K562 (cell line): ENCODE results near the gene SUPT7L. TPM values are rescaled to one million over a fixed set of nuclear protein-coding genes. Genes with fewer than 3 reads are reported as not detected.
A peak's percentile ranks its signal among the peaks of the same experiment; 100 is the strongest.

ENCODE experiments used
- CCAR2 ChIP-seq: fragments of 200-400 bp; formaldehyde crosslinking; IDR thresholded peaks from 2 replicates; pipeline ENCODE4 v1.6.1; 2017; ENCODE audit warnings: mild to moderate bottlenecking, low read depth, low read length
- FIP1L1 ChIP-seq: fragments of 200-400 bp; formaldehyde crosslinking; IDR thresholded peaks from 2 replicates; pipeline ENCODE4 v1.6.1; 2018; ENCODE audit warnings: mild to moderate bottlenecking, low read depth, low read length; ENCODE audit not compliant: poor library complexity, severe bottlenecking
- GTF2A2 ChIP-seq: IDR thresholded peaks from 2 replicates; pipeline ENCODE4 v1.6.1; 2016; ENCODE audit warnings: mild to moderate bottlenecking, missing genetic modification characterization, missing compliant biosample characterization
- MEF2D ChIP-seq: conservative IDR thresholded peaks from 2 replicates; pipeline ENCODE4 v1.6.1; 2016; ENCODE audit warnings: low read depth, missing genetic modification characterization, missing compliant biosample characterization
- MGA ChIP-seq: fragments of 450-650 bp; IDR thresholded peaks from 2 replicates; pipeline ENCODE4 v1.6.1; 2016; ENCODE audit warnings: mild to moderate bottlenecking, moderate library complexity
- MITF ChIP-seq: IDR thresholded peaks from 2 replicates; pipeline ENCODE4 v1.6.1; 2014; ENCODE audit warnings: antibody characterized with exemption
- MYC ChIP-seq, 2 experiments: fragments of 250-450 bp in 1 of 2; sonication (Bioruptor Pico) in 1 of 2; IDR thresholded peaks; 2 replicates each; pipeline versions ENCODE4 v1.5.1 to v1.6.1; 2012 to 2021; ENCODE audit warnings: low read depth in 2 of 2, borderline replicate concordance in 1 of 2, improper control_type of control experiment in 1 of 2, low read length in 1 of 2, mild to moderate bottlenecking in 1 of 2, moderate library complexity in 1 of 2
- NCOA4 ChIP-seq: fragments of 450-650 bp; IDR thresholded peaks from 2 replicates; pipeline ENCODE4 v1.6.1; 2018; ENCODE audit warnings: mild to moderate bottlenecking; ENCODE audit not compliant: partially characterized antibody
- NCOA6 ChIP-seq: fragments of 450-650 bp; IDR thresholded peaks from 2 replicates; pipeline ENCODE4 v1.6.1; 2017; ENCODE audit warnings: mild to moderate bottlenecking
- SMARCB1 ChIP-seq: IDR thresholded peaks from 2 replicates; pipeline ENCODE4 v1.6.1; 2011; ENCODE audit warnings: improper control_type of control experiment, low read depth; ENCODE audit not compliant: insufficient read length
- SNRNP70 ChIP-seq: fragments of 200-400 bp; formaldehyde crosslinking; optimal IDR thresholded peaks from 2 replicates; pipeline ENCODE3; 2017; ENCODE audit warnings: low read depth, low read length
- ZNF354B ChIP-seq: fragments of 250-450 bp; sonication (Bioruptor Pico); IDR thresholded peaks from 2 replicates; pipeline ENCODE4 v1.4.0; 2020
- ZNF699 ChIP-seq: fragments of 250-450 bp; sonication (Bioruptor Pico); IDR thresholded peaks from 2 replicates; pipeline ENCODE4 v1.8.0; 2021; ENCODE audit warnings: mild to moderate bottlenecking, moderate library complexity; ENCODE audit not compliant: insufficient replicate concordance
- ZNF780A ChIP-seq: fragments of 250-450 bp; sonication (Bioruptor Pico); IDR thresholded peaks from 2 replicates; pipeline ENCODE4 v1.5.0; 2021; ENCODE audit warnings: mild to moderate bottlenecking
- polyA plus RNA-seq, 8 experiments: library from polyadenylated mRNA; depleted of rRNA in 4 of 8; stranded (reverse) in 5 of 8; unstranded in 3 of 8; fragments of >200 nt; fragmentation: Nextera tagmentation in 2 of 8; fragmentation: Illumina TruSeq in 1 of 8; extraction: Ambion mirVana in 2 of 8; extraction: Trizol in 1 of 8; gene quantifications; 2 replicates each; pipeline versions ENCODE4 v1.2.1 to v1.2.3, GENCODE V29; 2011 to 2014; ENCODE audit warnings: inconsistent platforms in 1 of 8, missing spikeins in 1 of 8
- total RNA-seq, 7 experiments: library from RNA; depleted of rRNA in 6 of 7; stranded (reverse); fragments of >200 nt in 6 of 7; fragmentation: Illumina TruSeq in 2 of 7; extraction: Trizol in 2 of 7; gene quantifications; 2 replicates each; pipeline versions ENCODE4 v1.2.1 to v1.2.3, GENCODE V29; 2011 to 2021; ENCODE audit warnings: low replicate concordance in 1 of 7

The SUPT7L gene
- total and polyA plus RNA-seq, 9 of the 15 experiments (the other 6 are each of a cell fraction or from before 2014, with no cell fraction given), result 22.0 to 72.8 (median 40.2) TPM

GRCh38 chr2:27705851-27706622 lies 42.6 kb upstream of the SUPT7L start (continued):
- no peak for TF ChIP-seq FIP1L1
- TF ChIP-seq CCAR2, result no peak
- no peak for TF ChIP-seq NCOA6
- no peak for TF ChIP-seq MEF2D (tag)
- no peak for TF ChIP-seq ZNF354B (CRISPR knock-in tag)
- no peak for TF ChIP-seq MITF
- TF ChIP-seq ZNF699 (CRISPR knock-in tag), result no peak
- TF ChIP-seq NCOA4, result no peak
- TF ChIP-seq SNRNP70, result no peak
- 0 out of 2 replicates have a peak, but pooled peaks have one; percentile 25 for TF ChIP-seq MGA
- TF ChIP-seq MYC (IDR thresholded peaks at IDR 0.05; ENCODE audit: low read depth, low read length), result peak; percentile 46; the same call in 1 of the 2 replicates
- TF ChIP-seq MYC (CRISPR knock-in tag; IDR thresholded peaks at IDR 0.05; ENCODE audit: borderline replicate concordance, low read depth), result no peak
- no peak for TF ChIP-seq SMARCB1
- no peak for TF ChIP-seq ZNF780A (CRISPR knock-in tag)
- no peak for TF ChIP-seq GTF2A2 (tag)
